ENCODE data around the gene GPATCH2. TPM values are rescaled to one million over a fixed set of nuclear protein-coding genes. Genes with fewer than 3 reads are reported as not detected.

Gene GPATCH2
- total and polyA plus RNA-seq, 2 donors (not counting 1 experiment from before 2014, with no cell fraction given) = 4.7 to 14.7 TPM

GRCh38 chr1:217535601-217536377, 95.1 kb downstream of the GPATCH2 start:
- 95% methylated on average over 4 of the region's 9 CpGs for WGBS (ENCODE audit: insufficient coverage)
- no peaks in the 10 kb centered on the region for H3K4me1 ChIP-seq (ENCODE audit: control insufficient read depth in 2 of 2, insufficient read depth in 2 of 2, low read length in 2 of 2)
- DNase-seq = no peak
- no peaks in the 10 kb centered on the region for H4K20me1 ChIP-seq (ENCODE audit: control insufficient read depth, insufficient read depth, low read length, poor library complexity, severe bottlenecking)
- H3K79me2 ChIP-seq (ENCODE audit: control insufficient read depth, insufficient read depth, low read length) = no peaks in the 10 kb centered on the region
- H3K4me1 Mint-ChIP-seq = no peaks in the 10 kb centered on the region
- no peak overlapping the region for H3K4me3 ChIP-seq (ENCODE audit: control extremely low read depth in 1 of 5, extremely low read depth in 1 of 5, insufficient read depth in 1 of 5, low read depth in 2 of 5, low read length in 4 of 5)
- CTCF ChIA-PET = no interaction called here
- H3K27me3 Mint-ChIP-seq = no peaks in the 10 kb centered on the region
- H2AFZ ChIP-seq (ENCODE audit: insufficient read depth, low read depth, low read length, poor library complexity, severe bottlenecking) = no peak overlapping the region
- H3K36me3 ChIP-seq (replicated peaks in 1 of 2; ENCODE audit: control extremely low read depth in 1 of 2, control insufficient read depth in 1 of 2, extremely low read depth in 1 of 2, insufficient read depth in 2 of 2, low read length in 1 of 2) = no peaks in the 10 kb centered on the region
- TF ChIP-seq, protein P1, sequence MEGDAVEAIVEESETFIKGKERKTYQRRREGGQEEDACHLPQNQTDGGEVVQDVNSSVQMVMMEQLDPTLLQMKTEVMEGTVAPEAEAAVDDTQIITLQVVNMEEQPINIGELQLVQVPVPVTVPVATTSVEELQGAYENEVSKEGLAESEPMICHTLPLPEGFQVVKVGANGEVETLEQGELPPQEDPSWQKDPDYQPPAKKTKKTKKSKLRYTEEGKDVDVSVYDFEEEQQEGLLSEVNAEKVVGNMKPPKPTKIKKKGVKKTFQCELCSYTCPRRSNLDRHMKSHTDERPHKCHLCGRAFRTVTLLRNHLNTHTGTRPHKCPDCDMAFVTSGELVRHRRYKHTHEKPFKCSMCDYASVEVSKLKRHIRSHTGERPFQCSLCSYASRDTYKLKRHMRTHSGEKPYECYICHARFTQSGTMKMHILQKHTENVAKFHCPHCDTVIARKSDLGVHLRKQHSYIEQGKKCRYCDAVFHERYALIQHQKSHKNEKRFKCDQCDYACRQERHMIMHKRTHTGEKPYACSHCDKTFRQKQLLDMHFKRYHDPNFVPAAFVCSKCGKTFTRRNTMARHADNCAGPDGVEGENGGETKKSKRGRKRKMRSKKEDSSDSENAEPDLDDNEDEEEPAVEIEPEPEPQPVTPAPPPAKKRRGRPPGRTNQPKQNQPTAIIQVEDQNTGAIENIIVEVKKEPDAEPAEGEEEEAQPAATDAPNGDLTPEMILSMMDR (IDR thresholded peaks at IDR 0.05) = no peak
- no peak overlapping the region for H3K27ac ChIP-seq (ENCODE audit: low read length in 2 of 2)
- H3K4me2 ChIP-seq (replicated peaks; ENCODE audit: low read depth, low read length, poor library complexity, severe bottlenecking) = no peak overlapping the region
- no peak for ATAC-seq (ENCODE audit: low read depth)
- intact Hi-C loops (cut with micrococcal nuclease) = no loop called here
- H3K4me3 Mint-ChIP-seq = no peak overlapping the region
- H3K9me3 Mint-ChIP-seq (ENCODE audit: insufficient read depth) = no peaks in the 10 kb centered on the region
- H3K9ac ChIP-seq (ENCODE audit: low read length) = no peak overlapping the region
- H3K9me3 ChIP-seq (ENCODE audit: control extremely low read depth in 1 of 3, control insufficient read depth in 2 of 3, insufficient read depth in 1 of 3, low read length in 2 of 3) = no peaks in the 10 kb centered on the region
- no peaks in the 10 kb centered on the region for H3K27me3 ChIP-seq (replicated peaks in 1 of 4; ENCODE audit: control extremely low read depth in 1 of 4, control insufficient read depth in 3 of 4, insufficient read depth in 4 of 4, low read length in 3 of 4)
- POLR2A ChIA-PET = no interaction called here
- H3K27ac Mint-ChIP-seq = no peak overlapping the region

GRCh38 chr1:217534566-217534965, 96.3 kb downstream of the GPATCH2 start:
- CTCF ChIA-PET = interaction anchor here (0.6 kb wide), 1 partner anchor 257 kb away, joined by 3 read pairs; no protein-coding TSS in a partner anchor
- POLR2A ChIA-PET = no interaction called here
- no peak overlapping the region for H3K4me2 ChIP-seq (replicated peaks; ENCODE audit: low read depth, low read length, poor library complexity, severe bottlenecking)
- no peaks in the 10 kb centered on the region for H3K36me3 ChIP-seq (replicated peaks in 1 of 2; ENCODE audit: control extremely low read depth in 1 of 2, control insufficient read depth in 1 of 2, extremely low read depth in 1 of 2, insufficient read depth in 2 of 2, low read length in 1 of 2)
- DNase-seq (no peak), ATAC-seq (ENCODE audit: low read depth) (no peak)
- WGBS (ENCODE audit: insufficient coverage) = no CpG with 5 or more reads among the region's 1 CpG
- no peak overlapping the region for H3K9ac ChIP-seq (ENCODE audit: low read length)
- no peak overlapping the region for H3K27ac Mint-ChIP-seq
- TF ChIP-seq EZH2 (IDR thresholded peaks at IDR 0.05; ENCODE audit: borderline replicate concordance, insufficient read depth, low read depth, low read length, poor library complexity, severe bottlenecking) = no peak
- TF ChIP-seq, protein P1 (IDR thresholded peaks at IDR 0.05) = no peak
- intact Hi-C loops (cut with micrococcal nuclease) = no loop called here
- H3K79me2 ChIP-seq (ENCODE audit: control insufficient read depth, insufficient read depth, low read length) = no peaks in the 10 kb centered on the region
- no peaks in the 10 kb centered on the region for H4K20me1 ChIP-seq (ENCODE audit: control insufficient read depth, insufficient read depth, low read length, poor library complexity, severe bottlenecking)
- no peaks in the 10 kb centered on the region for H3K4me1 Mint-ChIP-seq
- H3K9me3 ChIP-seq (ENCODE audit: control extremely low read depth in 1 of 3, control insufficient read depth in 2 of 3, insufficient read depth in 1 of 3, low read length in 2 of 3) = no peaks in the 10 kb centered on the region
- H3K27me3 Mint-ChIP-seq = no peaks in the 10 kb centered on the region
- no peaks in the 10 kb centered on the region for H3K9me3 Mint-ChIP-seq (ENCODE audit: insufficient read depth)
- no peak overlapping the region for H3K4me3 Mint-ChIP-seq
- no peaks in the 10 kb centered on the region for H3K27me3 ChIP-seq (replicated peaks in 1 of 4; ENCODE audit: control extremely low read depth in 1 of 4, control insufficient read depth in 3 of 4, insufficient read depth in 4 of 4, low read length in 3 of 4)
- H3K27ac ChIP-seq (ENCODE audit: low read length in 2 of 2) = no peak overlapping the region
- no peaks in the 10 kb centered on the region for H3K4me1 ChIP-seq (ENCODE audit: control insufficient read depth in 2 of 2, insufficient read depth in 2 of 2, low read length in 2 of 2)
- no peak overlapping the region for H2AFZ ChIP-seq (ENCODE audit: insufficient read depth, low read depth, low read length, poor library complexity, severe bottlenecking)
- H3K4me3 ChIP-seq (ENCODE audit: control extremely low read depth in 1 of 5, extremely low read depth in 1 of 5, insufficient read depth in 1 of 5, low read depth in 2 of 5, low read length in 4 of 5) = no peak overlapping the region
